Measurements from ENCODE around the gene KL.

KL gene

GRCh38 chr13:33000365-33000764, 15.9 kb upstream of the KL start:
- TF ChIP-seq TAF1 (IDR thresholded peaks at IDR 0.05; ENCODE audit: borderline replicate concordance, insufficient read depth, low read length) (no peak), SIN3A (IDR thresholded peaks at IDR 0.05; ENCODE audit: borderline replicate concordance, insufficient read depth, low read length) (no peak), FOXP2 (optimal IDR thresholded peaks at IDR 0.05; ENCODE audit: borderline replicate concordance, extremely low read depth, extremely low read length, insufficient read depth) (no peak), REST (IDR thresholded peaks at IDR 0.05; ENCODE audit: insufficient read depth in 1 of 2, low read depth in 2 of 2, low read length in 2 of 2) (no peak), POLR2AphosphoS5 (IDR thresholded peaks at IDR 0.05; ENCODE audit: low read depth, low read length) (no peak)

GRCh38 chr13:33003458-33004019, 12.7 kb upstream of the KL start:
- TF ChIP-seq POLR2AphosphoS5 (IDR thresholded peaks at IDR 0.05; ENCODE audit: low read depth, low read length) = no peak
- no peak for TF ChIP-seq REST (IDR thresholded peaks at IDR 0.05; ENCODE audit: insufficient read depth in 1 of 2, low read depth in 2 of 2, low read length in 2 of 2)
- no peak for TF ChIP-seq FOXP2 (optimal IDR thresholded peaks at IDR 0.05; ENCODE audit: borderline replicate concordance, extremely low read depth, extremely low read length, insufficient read depth)
- no peak for TF ChIP-seq TAF1 (IDR thresholded peaks at IDR 0.05; ENCODE audit: borderline replicate concordance, insufficient read depth, low read length)
- no peak for TF ChIP-seq SIN3A (IDR thresholded peaks at IDR 0.05; ENCODE audit: borderline replicate concordance, insufficient read depth, low read length)

GRCh38 chr13:33004511-33004910, 11.7 kb upstream of the KL start:
- TF ChIP-seq POLR2AphosphoS5 (IDR thresholded peaks at IDR 0.05; ENCODE audit: low read depth, low read length) (no peak), FOXP2 (optimal IDR thresholded peaks at IDR 0.05; ENCODE audit: borderline replicate concordance, extremely low read depth, extremely low read length, insufficient read depth) (no peak), SIN3A (IDR thresholded peaks at IDR 0.05; ENCODE audit: borderline replicate concordance, insufficient read depth, low read length) (no peak), REST (IDR thresholded peaks at IDR 0.05; ENCODE audit: insufficient read depth in 1 of 2, low read depth in 2 of 2, low read length in 2 of 2) (no peak), TAF1 (IDR thresholded peaks at IDR 0.05; ENCODE audit: borderline replicate concordance, insufficient read depth, low read length) (no peak)

GRCh38 chr13:33006134-33006533, 10.1 kb upstream of the KL start:
- TF ChIP-seq POLR2AphosphoS5 (IDR thresholded peaks at IDR 0.05; ENCODE audit: low read depth, low read length) (no peak), SIN3A (IDR thresholded peaks at IDR 0.05; ENCODE audit: borderline replicate concordance, insufficient read depth, low read length) (no peak), TAF1 (IDR thresholded peaks at IDR 0.05; ENCODE audit: borderline replicate concordance, insufficient read depth, low read length) (no peak), FOXP2 (optimal IDR thresholded peaks at IDR 0.05; ENCODE audit: borderline replicate concordance, extremely low read depth, extremely low read length, insufficient read depth) (no peak), REST (IDR thresholded peaks at IDR 0.05; ENCODE audit: insufficient read depth in 1 of 2, low read depth in 2 of 2, low read length in 2 of 2) (no peak)

GRCh38 chr13:33006638-33007037, 9.6 kb upstream of the KL start:
- no peak for TF ChIP-seq SIN3A (IDR thresholded peaks at IDR 0.05; ENCODE audit: borderline replicate concordance, insufficient read depth, low read length)
- no peak for TF ChIP-seq FOXP2 (optimal IDR thresholded peaks at IDR 0.05; ENCODE audit: borderline replicate concordance, extremely low read depth, extremely low read length, insufficient read depth)
- TF ChIP-seq POLR2AphosphoS5 (IDR thresholded peaks at IDR 0.05; ENCODE audit: low read depth, low read length) = no peak
- no peak for TF ChIP-seq TAF1 (IDR thresholded peaks at IDR 0.05; ENCODE audit: borderline replicate concordance, insufficient read depth, low read length)

All from PFSK-1 (cell line).